GM12878 (cell line): ENCODE data around the gene TUBB4B. TPM values are rescaled to one million over a fixed set of nuclear protein-coding genes. Genes with fewer than 3 reads are reported as not detected.

Experiments
- ATAC-seq: fragments of 200-7000 bp; cut with Tn5 transposase; 3 replicates; pipeline ENCODE4 v1.9.1; 2020; ENCODE audit warnings: mild to moderate bottlenecking, moderate library complexity
- BruUV-seq: library from RNA; stranded (reverse); fragments of 400-500 nt; replicated peaks from 2 replicates; lab custom pipeline; 2021; lab: Mats Ljungman, UMichigan
- CTCF ChIA-PET: fragments of 300-600 bp; sonication (Branson Sonifier 250); formaldehyde crosslinking; extraction: SDS; loops from one replicate; lab custom pipeline; 2021; ENCODE audit warnings: inconsistent platforms; lab: Yijun Ruan, JAX
- POLR2A ChIA-PET: fragments of 350-600 bp; formaldehyde crosslinking; extraction: SDS; loops from one replicate; lab custom pipeline; 2021; ENCODE audit warnings: inconsistent platforms; lab: Charles Lee
- RAD21 ChIA-PET: fragments of 300-600 bp; sonication (Branson Sonifier 250); formaldehyde crosslinking; loops from one replicate; lab custom pipeline; 2023; ENCODE audit warnings: antibody characterized with exemption; ENCODE audit not compliant: unreplicated experiment; lab: Charles Lee
- SMC1A ChIA-PET: fragments of 300-600 bp; sonication (Branson Sonifier 250); formaldehyde crosslinking; loops from one replicate; lab custom pipeline; 2023; ENCODE audit not compliant: unreplicated experiment, uncharacterized antibody; lab: Charles Lee
- DNase-seq: peaks from one replicate; pipeline ENCODE4 v3.0.0-alpha.2; 2011; ENCODE audit warnings: low read depth, low spot score
- FAIRE-seq: peaks from 3 replicates; lab custom pipeline; 2011; peaks lifted over from hg19 to GRCh38; lab: Jason Lieb, UNC
- H2AFZ ChIP-seq: 2 replicates; pipeline ENCODE4 v1.6.0; 2011; ENCODE audit warnings: low read depth, low read length, control low read depth; ENCODE audit not compliant: control insufficient read depth
- H3K27ac ChIP-seq: 2 replicates; pipeline ENCODE4 v1.5.1; 2011; ENCODE audit warnings: control low read depth; ENCODE audit not compliant: control insufficient read depth, insufficient read depth
- H3K27me3 ChIP-seq, 2 experiments: replicated peaks in 1 of 2; 2 replicates each; pipeline versions ENCODE4 v1.6.0 to v1.6.1; 2011; ENCODE audit warnings: low read length in 1 of 2; ENCODE audit not compliant: control insufficient read depth in 2 of 2, insufficient read depth in 2 of 2
- H3K36me3 ChIP-seq, 2 experiments: 2 replicates each; pipeline ENCODE4 v1.5.1; 2011; ENCODE audit warnings: low read length in 1 of 2; ENCODE audit not compliant: control insufficient read depth in 2 of 2, insufficient read depth in 2 of 2
- H3K4me1 ChIP-seq: 2 replicates; pipeline ENCODE4 v1.6.1; 2011; ENCODE audit warnings: mild to moderate bottlenecking, low read length, moderate library complexity, mixed read lengths; ENCODE audit not compliant: control insufficient read depth, insufficient read depth
- H3K4me2 ChIP-seq: 2 replicates; pipeline ENCODE4 v1.6.0; 2011; ENCODE audit warnings: control low read depth; ENCODE audit not compliant: control insufficient read depth, insufficient read depth
- H3K4me3 ChIP-seq: fragments of 200-600 bp; sonication (generic); 2 replicates; pipeline ENCODE4 v1.5.1; 2016
- H3K79me2 ChIP-seq: 2 replicates; pipeline ENCODE4 v1.6.0; 2011; ENCODE audit warnings: low read length; ENCODE audit not compliant: control insufficient read depth, insufficient read depth
- H3K9ac ChIP-seq: 2 replicates; pipeline ENCODE4 v1.8.0; 2011; ENCODE audit warnings: low read length, control low read depth, mixed read lengths; ENCODE audit not compliant: control insufficient read depth, insufficient read depth
- H3K9me3 ChIP-seq: replicated peaks from 3 replicates; pipeline ENCODE4 v1.5.1; 2011; ENCODE audit warnings: mild to moderate bottlenecking, low read length; ENCODE audit not compliant: control insufficient read depth, insufficient read depth
- H4K20me1 ChIP-seq: 2 replicates; pipeline ENCODE4 v1.6.0; 2011; ENCODE audit not compliant: control insufficient read depth, insufficient read depth
- BHLHE40 ChIP-seq, 2 experiments: fragments of 450-650 bp in 1 of 2; IDR thresholded peaks; 2 replicates each; pipeline ENCODE4 v1.6.1; 2011 to 2017; ENCODE audit warnings: low read depth in 2 of 2, borderline replicate concordance in 1 of 2, improper control_type of control experiment in 1 of 2, low read length in 1 of 2, mild to moderate bottlenecking in 1 of 2
- BMI1 ChIP-seq: fragments of 450-650 bp; IDR thresholded peaks from 2 replicates; pipeline ENCODE4 v1.6.1; 2016; ENCODE audit warnings: mild to moderate bottlenecking, moderate library complexity, borderline replicate concordance
- CTCF ChIP-seq, 3 experiments: IDR thresholded peaks in 2 of 3; conservative IDR thresholded peaks in 1 of 3; 2 replicates each; pipeline ENCODE4 v1.5.1; 2011; ENCODE audit warnings: low read depth in 3 of 3, low read length in 3 of 3, mild to moderate bottlenecking in 3 of 3, control low read depth in 2 of 3, moderate library complexity in 2 of 3, inconsistent platforms in 1 of 3, mixed read lengths in 1 of 3; ENCODE audit not compliant: control insufficient read depth in 2 of 3, insufficient read depth in 1 of 3; ENCODE audit errors: extremely low read depth in 1 of 3
- E4F1 ChIP-seq: fragments of 450-650 bp; IDR thresholded peaks from 2 replicates; pipeline ENCODE4 v1.6.1; 2018; ENCODE audit warnings: borderline replicate concordance, mild to moderate bottlenecking; ENCODE audit not compliant: partially characterized antibody
- ESRRA ChIP-seq: IDR thresholded peaks from 2 replicates; pipeline ENCODE4 v1.6.1; 2012; ENCODE audit warnings: mild to moderate bottlenecking, low read length, improper control_type of control experiment
- HDGF ChIP-seq: fragments of 450-650 bp; IDR thresholded peaks from 2 replicates; pipeline ENCODE4 v1.6.1; 2016; ENCODE audit warnings: antibody characterized with exemption
- IKZF1 ChIP-seq: fragments of 450-650 bp; conservative IDR thresholded peaks from 2 replicates; pipeline ENCODE4 v1.6.1; 2017; ENCODE audit warnings: antibody characterized with exemption, mild to moderate bottlenecking
- MXI1 ChIP-seq: fragments of 150-350 bp; IDR thresholded peaks from 2 replicates; pipeline ENCODE4 v1.6.1; 2011; ENCODE audit warnings: low read depth, mild to moderate bottlenecking, inconsistent platforms, low read length, improper control_type of control experiment
- NFXL1 ChIP-seq: fragments of 450-650 bp; IDR thresholded peaks from 2 replicates; pipeline ENCODE4 v1.6.1; 2017; ENCODE audit warnings: antibody characterized with exemption, mild to moderate bottlenecking, borderline replicate concordance
- NRF1 ChIP-seq: conservative IDR thresholded peaks from 2 replicates; pipeline ENCODE4 v1.6.1; 2011; ENCODE audit warnings: mild to moderate bottlenecking, low read depth, low read length, improper control_type of control experiment
- PML ChIP-seq: IDR thresholded peaks from 2 replicates; pipeline ENCODE4 v1.6.1; 2012; ENCODE audit warnings: low read length, inconsistent platforms
- SMARCA5 ChIP-seq: fragments of 450-650 bp; IDR thresholded peaks from 2 replicates; pipeline ENCODE4 v1.6.1; 2017; ENCODE audit warnings: mild to moderate bottlenecking
- SREBF1 ChIP-seq: IDR thresholded peaks from 2 replicates; pipeline ENCODE4 v1.6.1; 2012; ENCODE audit warnings: mild to moderate bottlenecking, low read length
- SRF ChIP-seq, 2 experiments: IDR thresholded peaks; 2 replicates each; pipeline ENCODE4 v1.6.1; 2011; ENCODE audit warnings: low read depth in 2 of 2, low read length in 2 of 2, mild to moderate bottlenecking in 1 of 2, moderate library complexity in 1 of 2
- ZNF24 ChIP-seq: fragments of 450-650 bp; IDR thresholded peaks from 2 replicates; pipeline ENCODE4 v1.6.1; 2017; ENCODE audit warnings: antibody characterized with exemption, mild to moderate bottlenecking
- ZSCAN29 ChIP-seq: fragments of 450-650 bp; IDR thresholded peaks from 2 replicates; pipeline ENCODE4 v1.6.1; 2017; ENCODE audit warnings: mild to moderate bottlenecking, moderate library complexity
- whole genome bisulfite sequencing: methylation state at CpG from one replicate; pipeline ENCODE4 v1.1.6; 2016; ENCODE audit warnings: low lambda C conversion rate; ENCODE audit not compliant: insufficient replicate concordance, insufficient coverage; ENCODE audit errors: missing lambda C conversion rate; 5-methylcytosine and 5-hydroxymethylcytosine counted together
- in situ Hi-C: fragments of 300-500 bp; cut with MboI; formaldehyde crosslinking; loops from 9 replicates; pipeline ENCODE4 v1.14.3; 2018; ENCODE audit warnings: mixed read lengths
- intact Hi-C: fragments of 100-400 bp; cut with micrococcal nuclease; formaldehyde crosslinking; loops from one replicate; pipeline ENCODE4 v1.14.2; 2022; ENCODE audit not compliant: unreplicated experiment
- polyA plus RNA-seq, 11 experiments: library from polyadenylated mRNA; depleted of rRNA in 4 of 11; unstranded in 6 of 11; stranded (reverse) in 5 of 11; fragments of >200 nt; fragmentation: Nextera tagmentation in 4 of 11; fragmentation: Illumina TruSeq in 1 of 11; extraction: Ambion mirVana in 4 of 11; extraction: Trizol in 1 of 11; gene quantifications; 1 replicate in 1 of 11; 2 replicates in 10 of 11; pipeline versions ENCODE4 v1.2.1 to v1.2.3, GENCODE V29; 2011 to 2016; ENCODE audit warnings: inconsistent platforms in 2 of 11, missing spikeins in 2 of 11, low read depth in 1 of 11
- total RNA-seq, 4 experiments: library from RNA; depleted of rRNA in 3 of 4; stranded (reverse); fragments of >200 nt in 3 of 4; fragmentation: Illumina TruSeq in 1 of 4; extraction: Trizol in 1 of 4; gene quantifications; 2 replicates each; pipeline versions ENCODE4 v1.2.1 to v1.2.3, GENCODE V29; 2013 to 2021
- TF ChIP-seq, protein P1 (sequence below): IDR thresholded peaks from 2 replicates; pipeline ENCODE4 v1.6.1; 2012; ENCODE audit warnings: low read depth, low read length, improper control_type of control experiment

The TUBB4B gene
- total and polyA plus RNA-seq, 10 of the 15 experiments (the other 5 are each of a cell fraction or from before 2014, with no cell fraction given): 23.0 to 532 (median 254) TPM

DNA sequence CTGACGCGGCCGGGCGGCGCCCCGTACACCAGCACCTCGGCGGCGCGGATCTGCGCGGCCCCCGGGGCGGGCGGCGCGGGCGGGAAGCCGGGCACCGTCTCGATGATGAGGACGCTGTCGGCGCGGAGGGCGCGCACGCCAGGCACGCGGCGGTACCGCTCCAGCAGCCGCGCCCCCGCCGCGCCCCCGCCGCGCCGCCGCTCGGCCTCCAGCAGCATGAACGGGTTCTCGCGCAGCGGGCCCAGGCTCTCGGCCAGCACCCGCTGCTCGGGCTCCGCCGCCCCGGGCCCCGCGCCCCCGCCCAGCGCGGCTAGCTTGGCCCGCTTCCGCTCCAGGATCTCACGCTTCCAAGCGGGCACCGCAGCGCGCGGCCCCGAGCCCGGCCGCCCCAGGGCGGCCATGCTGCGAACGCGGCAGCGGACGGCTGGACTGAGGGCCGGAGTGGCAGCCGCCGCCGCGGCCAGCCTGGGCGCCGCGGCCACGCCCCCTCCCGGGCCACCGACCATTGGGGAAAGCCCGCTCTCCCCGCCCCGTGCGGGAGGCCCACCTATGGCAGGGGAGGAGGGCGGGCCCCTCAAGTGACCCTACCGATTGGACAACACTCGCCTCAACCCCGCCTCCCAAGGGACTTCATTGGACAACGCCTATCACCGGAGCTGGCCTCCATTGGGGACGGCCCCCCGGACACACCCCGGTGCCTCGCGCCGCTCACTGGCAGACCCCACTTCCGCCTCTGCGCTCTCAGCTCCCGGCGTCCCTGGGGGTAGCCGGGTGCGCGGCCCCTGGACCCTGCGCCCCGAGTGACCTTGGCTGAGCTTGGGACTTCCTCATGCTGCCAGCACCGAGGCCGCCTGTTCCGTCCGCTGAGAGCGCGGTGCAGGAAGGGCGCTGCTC, 40.5 kb upstream of the TUBB4B start, which contains the start of gene TPRN:
TPRN (minus strand) TSS at position 431 of the 894 bp plus-strand sequence; CDS start at position 401, 30 bp downstream.
- BruUV-seq: no TSS peak
- POLR2A ChIA-PET: interaction anchor here (0.5 to 8.0 kb wide), 18 partner anchors 11 to 225 kb away, joined by 3 to 68 read pairs (median 5); partner anchors contain the start of genes CYSRT1, MAN1B1, RNF208 and SAPCD2
- Histone ChIP-seq H2AFZ (peak within 1 kb of the TSS; percentile 74), H3K4me3 (peak within 1 kb of the TSS; percentile 77), H3K27ac (peak within 1 kb of the TSS; percentile 62), H3K27me3 (no peaks in the 10 kb centered on the region), H3K4me1 (peaks cover 32% of the 10 kb centered on the region), H3K79me2 (peaks cover 26% of the 10 kb centered on the region), H4K20me1 (no peaks in the 10 kb centered on the region), H3K36me3 (no peaks in the 10 kb centered on the region), H3K9me3 (no peaks in the 10 kb centered on the region), H3K4me2 (peak within 1 kb of the TSS; percentile 86), H3K9ac (peak within 1 kb of the TSS; percentile 78)
- SMC1A ChIA-PET: interaction anchor here (1.0 to 4.6 kb wide), 5 partner anchors 11 to 253 kb away, joined by 3 to 18 read pairs (median 4); partner anchors contain the start of genes CYSRT1 and RNF208
- DNase-seq (peak; percentile 95), FAIRE-seq (peak; percentile 99), ATAC-seq (peak; percentile 96)
- CTCF ChIA-PET: interaction anchor here (0.6 to 1.9 kb wide), 7 partner anchors 12 to 76 kb away, joined by 3 to 11 read pairs (median 4); partner anchors contain the start of genes ANAPC2 and SSNA1
- RAD21 ChIA-PET: interaction anchor here (0.7 to 1.5 kb wide), 9 partner anchors 12 to 112 kb away, joined by 3 to 9 read pairs (median 4); partner anchors contain the start of genes ANAPC2, RNF208, SSNA1 and TUBB4B
- intact Hi-C loops: loop anchor here (2.0 kb wide), 2 partner anchors 22 to 78 kb away; partner anchors contain the start of gene RNF208
- in situ Hi-C loops: no loop called here
- WGBS: under 1% methylated on average over 78 of the region's 118 CpGs
- no peak for TF ChIP-seq ZNF24
- TF ChIP-seq IKZF1: peak; percentile 60
- 0 out of 2 replicates have a peak, but pooled peaks have one; percentile 54 for TF ChIP-seq NFXL1
- 0 out of 2 replicates have a peak, but pooled peaks have one; percentile 40 for TF ChIP-seq ZSCAN29
- no peak for TF ChIP-seq SREBF1
- no peak for TF ChIP-seq CTCF (IDR thresholded peaks at IDR 0.05 in 2 of 3, conservative IDR thresholded peaks at IDR 0.05 in 1 of 3; ENCODE audit: control insufficient read depth in 2 of 3, extremely low read depth in 1 of 3, insufficient read depth in 1 of 3, low read depth in 3 of 3, low read length in 3 of 3)
- peak; percentile 65 for TF ChIP-seq MXI1
- no peak for TF ChIP-seq BMI1
- TF ChIP-seq NRF1: peak; percentile 30; the same call in 1 of the 2 replicates
- peak; percentile 94 for TF ChIP-seq ESRRA
- TF ChIP-seq, protein P1, sequence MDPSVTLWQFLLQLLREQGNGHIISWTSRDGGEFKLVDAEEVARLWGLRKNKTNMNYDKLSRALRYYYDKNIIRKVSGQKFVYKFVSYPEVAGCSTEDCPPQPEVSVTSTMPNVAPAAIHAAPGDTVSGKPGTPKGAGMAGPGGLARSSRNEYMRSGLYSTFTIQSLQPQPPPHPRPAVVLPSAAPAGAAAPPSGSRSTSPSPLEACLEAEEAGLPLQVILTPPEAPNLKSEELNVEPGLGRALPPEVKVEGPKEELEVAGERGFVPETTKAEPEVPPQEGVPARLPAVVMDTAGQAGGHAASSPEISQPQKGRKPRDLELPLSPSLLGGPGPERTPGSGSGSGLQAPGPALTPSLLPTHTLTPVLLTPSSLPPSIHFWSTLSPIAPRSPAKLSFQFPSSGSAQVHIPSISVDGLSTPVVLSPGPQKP: no peak
- TF ChIP-seq BHLHE40 (IDR thresholded peaks at IDR 0.05; ENCODE audit: borderline replicate concordance in 1 of 2, low read depth in 2 of 2, low read length in 1 of 2): peak; percentile 19 to 69; a peak in 2 of 4 replicates
- peak; percentile 82 for TF ChIP-seq E4F1
- TF ChIP-seq SRF (IDR thresholded peaks at IDR 0.05; ENCODE audit: low read depth in 2 of 2, low read length in 2 of 2): no peak
- peak; percentile 45; the same call in 1 of the 2 replicates for TF ChIP-seq PML
- TF ChIP-seq HDGF: peak; percentile 96
- TF ChIP-seq SMARCA5: peak; percentile 71; the same call in 1 of the 2 replicates
